Skeletal muscle tissue (tissue), 4 donors: ENCODE data around the gene ZNF133. TPM values are rescaled to one million over a fixed set of nuclear protein-coding genes. Genes with fewer than 3 reads are reported as not detected.
"Not testable (repeated sequence)": the region's sequence is repeated elsewhere in the genome, so short reads cannot be mapped to it uniquely, and the experiment has no call there.

ENCODE experiments used
- H3K27ac ChIP-seq: one replicate; pipeline ENCODE4 v1.7.0; 2013; ENCODE audit warnings: mild to moderate bottlenecking, low read depth, low read length, inconsistent platforms
- H3K27me3 ChIP-seq, 3 donors: one replicate each; pipeline ENCODE4 v1.7.0; 2013; ENCODE audit warnings: low read length in 3 of 3; ENCODE audit not compliant: control insufficient read depth in 3 of 3, insufficient read depth in 3 of 3
- H3K36me3 ChIP-seq, 3 donors: one replicate each; pipeline ENCODE4 v1.7.0; 2013; ENCODE audit warnings: low read length in 3 of 3; ENCODE audit not compliant: control insufficient read depth in 3 of 3, insufficient read depth in 3 of 3
- H3K4me1 ChIP-seq, 3 donors: one replicate each; pipeline ENCODE4 v1.7.0; 2013; ENCODE audit warnings: low read length in 3 of 3, mild to moderate bottlenecking in 3 of 3; ENCODE audit not compliant: control insufficient read depth in 3 of 3, insufficient read depth in 3 of 3
- H3K4me3 ChIP-seq, 3 donors: one replicate each; pipeline ENCODE4 v1.7.0; 2013; ENCODE audit warnings: low read length in 3 of 3
- H3K9ac ChIP-seq, 3 donors: one replicate each; pipeline ENCODE4 v1.7.0; 2013; ENCODE audit warnings: low read length in 3 of 3, mild to moderate bottlenecking in 3 of 3, moderate library complexity in 2 of 3, low read depth in 1 of 3
- H3K9me3 ChIP-seq, 3 donors: one replicate each; pipeline ENCODE4 v1.7.0; 2013; ENCODE audit warnings: low read length in 3 of 3; ENCODE audit not compliant: control insufficient read depth in 3 of 3
- total RNA-seq: library from RNA; depleted of rRNA; stranded (reverse); fragments of >200 nt; gene quantifications from one replicate; pipeline ENCODE4 v1.2.3, GENCODE V29; 2014
- donor health status: Osteomylitis.

The ZNF133 gene
- total RNA-seq, 1 donor from 2014 or later: 16.7 TPM

DNA sequence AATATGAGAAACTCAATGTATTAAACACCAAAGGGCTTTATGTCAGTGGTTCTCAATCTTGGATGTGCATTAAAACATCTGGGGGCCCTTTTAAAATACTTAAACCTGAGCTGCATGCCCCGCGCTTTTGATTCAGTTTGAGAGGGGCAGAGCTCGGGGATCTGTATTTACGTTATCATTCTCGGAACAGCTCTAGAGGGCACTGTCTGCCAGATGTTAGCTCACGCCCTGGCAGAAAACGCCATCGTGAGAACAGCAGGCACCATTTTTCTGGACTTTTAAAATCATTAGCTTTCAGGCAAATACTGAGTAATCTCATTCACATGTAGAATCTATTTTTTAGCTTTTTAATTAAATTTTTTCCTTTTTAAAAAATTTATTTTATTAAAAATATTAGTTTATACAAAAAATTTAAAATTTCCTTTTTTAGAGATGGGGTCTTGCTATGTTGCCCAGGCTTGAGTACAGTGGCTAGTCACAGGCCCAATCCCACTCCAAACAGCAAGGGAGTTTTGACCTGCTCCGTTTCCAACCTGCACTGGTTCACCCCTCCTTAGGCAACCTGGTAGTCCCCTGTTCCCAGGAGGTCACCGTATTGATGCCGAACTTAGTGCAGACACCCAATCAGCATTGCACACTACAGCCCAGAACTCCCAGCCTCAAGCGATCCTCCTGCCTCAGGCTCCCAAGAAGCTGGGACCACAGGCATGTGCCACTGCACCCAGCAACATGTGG is 30.0 kb upstream of the ZNF133 start:
- H3K27me3 ChIP-seq: no peaks in the 10 kb centered on the region

DNA sequence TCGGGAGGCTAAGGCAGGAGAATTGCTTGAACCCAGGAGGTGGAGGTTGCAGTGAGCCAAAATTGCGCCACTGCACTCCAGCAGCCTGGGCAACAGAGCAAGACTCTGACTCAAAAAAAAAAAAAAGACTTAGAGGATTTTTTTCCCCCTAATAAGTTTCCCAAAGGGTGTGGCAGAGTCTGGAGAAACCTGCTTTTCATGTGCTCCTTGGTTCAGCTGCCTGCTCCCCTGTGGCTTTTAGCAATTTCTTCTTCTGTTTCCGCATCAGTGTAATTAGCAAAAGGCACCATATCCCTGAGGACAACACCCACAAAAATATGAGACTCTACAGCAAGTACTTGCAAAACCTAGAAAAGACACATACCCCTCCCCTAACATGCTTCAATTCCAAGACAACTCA is 28.6 kb upstream of the ZNF133 start:
- no peaks in the 10 kb centered on the region for H3K36me3 ChIP-seq
- H3K9me3 ChIP-seq: no peaks in the 10 kb centered on the region
- peaks cover 0 to 2% (median 0%) of the 10 kb centered on the region in 3 donors for H3K4me1 ChIP-seq
- no peaks in the 10 kb centered on the region for H3K27me3 ChIP-seq
- no peak overlapping the region for H3K27ac ChIP-seq
- H3K9ac ChIP-seq: no peak overlapping the region
- H3K4me3 ChIP-seq: no peak overlapping the region

More for the DNA sequence above, 30.0 kb upstream of the ZNF133 start:
- no peaks in the 10 kb centered on the region for H3K9me3 ChIP-seq
- H3K27ac ChIP-seq: no peak overlapping the region
- no peak overlapping the region for H3K4me3 ChIP-seq
- no peak overlapping the region for H3K9ac ChIP-seq
- H3K4me1 ChIP-seq: peaks cover 0 to 2% (median 0%) of the 10 kb centered on the region in 3 donors
- H3K36me3 ChIP-seq: no peaks in the 10 kb centered on the region

DNA sequence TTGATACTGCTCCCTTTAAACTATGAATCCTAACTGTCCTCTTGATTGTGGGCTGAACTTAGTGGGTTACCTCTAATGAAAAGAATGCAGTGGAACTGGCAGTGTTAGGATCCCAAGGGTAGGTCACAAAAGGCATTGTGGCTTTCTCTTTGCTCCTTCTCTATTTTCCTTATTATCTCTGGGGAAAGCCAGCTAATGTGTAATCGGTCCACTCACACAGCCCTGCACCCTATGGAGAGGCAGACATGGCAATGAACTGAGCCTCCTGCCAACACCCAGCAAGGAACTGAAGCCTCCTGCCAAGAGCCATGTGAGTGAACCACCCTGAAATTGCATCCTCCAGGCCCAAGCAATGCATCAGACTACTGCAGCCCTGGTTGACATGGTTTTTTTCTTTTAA is 24.6 kb upstream of the ZNF133 start:
- Histone ChIP-seq H3K4me1 (no peaks in the 10 kb centered on the region), H3K27me3 (peaks cover 7 to 13% (median 11%) of the 10 kb centered on the region in 3 donors), H3K27ac (no peak overlapping the region), H3K4me3 (no peak overlapping the region), H3K9me3 (no peaks in the 10 kb centered on the region), H3K9ac (no peak overlapping the region), H3K36me3 (no peaks in the 10 kb centered on the region)

DNA sequence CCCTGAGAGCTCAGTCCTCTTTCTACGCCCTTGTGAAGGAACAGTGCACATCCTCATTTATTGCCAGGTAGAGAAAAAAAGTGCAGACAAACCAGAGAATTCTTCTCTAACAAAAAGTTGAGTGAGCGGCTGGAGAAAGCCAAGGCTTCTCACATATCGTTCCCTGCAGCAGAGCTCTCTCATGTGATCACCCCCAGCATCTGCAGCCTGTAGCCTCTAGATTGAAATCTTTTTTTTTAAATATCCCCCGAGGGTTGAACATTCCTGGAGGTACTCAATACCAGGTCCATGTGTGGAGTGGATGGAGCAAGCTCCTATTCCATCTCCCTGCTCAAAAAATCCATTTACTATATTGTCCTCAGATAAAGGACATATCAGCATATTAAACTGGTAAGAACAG is 22.9 kb upstream of the ZNF133 start:
- Histone ChIP-seq H3K27ac (no peak overlapping the region), H3K36me3 (no peaks in the 10 kb centered on the region), H3K9me3 (no peaks in the 10 kb centered on the region), H3K4me3 (no peak overlapping the region), H3K27me3 (peaks cover 7 to 14% (median 11%) of the 10 kb centered on the region in 3 donors), H3K4me1 (no peaks in the 10 kb centered on the region), H3K9ac (no peak overlapping the region)

DNA sequence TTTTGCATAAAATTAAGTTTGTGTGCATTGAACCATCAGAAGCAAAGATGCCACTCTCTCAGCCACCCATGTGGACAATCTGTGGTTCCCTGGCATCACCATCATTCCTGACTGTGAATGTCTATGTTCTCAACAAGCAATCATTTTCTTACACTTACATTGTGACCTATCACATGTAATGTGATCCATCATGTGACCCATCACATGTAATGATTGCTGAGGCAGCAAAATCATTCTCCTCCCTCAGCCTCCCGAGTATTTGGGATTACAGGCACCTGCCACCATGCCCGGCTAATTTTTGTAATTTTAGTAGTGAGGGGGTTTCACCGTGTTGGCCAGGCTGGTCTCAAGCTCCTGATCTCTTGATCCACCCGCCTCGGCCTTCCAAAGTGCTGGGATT is 22.0 kb upstream of the ZNF133 start:
- H3K4me1 ChIP-seq: no peaks in the 10 kb centered on the region
- peaks cover 7 to 14% (median 11%) of the 10 kb centered on the region in 3 donors for H3K27me3 ChIP-seq
- H3K4me3 ChIP-seq: no peak overlapping the region
- H3K9ac ChIP-seq: no peak overlapping the region
- no peaks in the 10 kb centered on the region for H3K36me3 ChIP-seq
- H3K9me3 ChIP-seq: no peaks in the 10 kb centered on the region
- H3K27ac ChIP-seq: no peak overlapping the region

DNA sequence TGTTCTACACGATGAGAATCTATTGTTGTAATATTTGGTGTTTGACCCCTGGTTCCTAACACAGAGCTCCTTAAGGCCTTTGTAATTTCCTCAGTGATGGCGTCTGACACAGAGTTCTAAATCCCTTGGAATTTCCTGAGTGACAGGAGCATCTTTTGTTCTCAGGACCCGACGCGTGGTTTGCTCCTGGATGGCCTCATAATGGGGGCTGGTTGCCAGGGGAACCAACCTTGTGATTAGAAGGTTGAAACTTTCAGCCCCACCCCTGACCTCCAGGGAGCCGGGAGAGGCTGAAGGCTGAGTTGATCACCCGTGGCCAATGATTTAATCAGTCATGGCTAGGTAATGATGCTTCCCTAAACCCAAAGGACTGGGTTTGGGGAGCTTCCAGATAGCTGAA is 20.5 kb upstream of the ZNF133 start:
- no peaks in the 10 kb centered on the region for H3K9me3 ChIP-seq
- H3K27me3 ChIP-seq: peaks cover 7 to 14% (median 11%) of the 10 kb centered on the region in 3 donors
- no peak overlapping the region for H3K9ac ChIP-seq
- no peaks in the 10 kb centered on the region for H3K4me1 ChIP-seq
- no peak overlapping the region for H3K27ac ChIP-seq
- no peak overlapping the region for H3K4me3 ChIP-seq
- H3K36me3 ChIP-seq: no peaks in the 10 kb centered on the region

DNA sequence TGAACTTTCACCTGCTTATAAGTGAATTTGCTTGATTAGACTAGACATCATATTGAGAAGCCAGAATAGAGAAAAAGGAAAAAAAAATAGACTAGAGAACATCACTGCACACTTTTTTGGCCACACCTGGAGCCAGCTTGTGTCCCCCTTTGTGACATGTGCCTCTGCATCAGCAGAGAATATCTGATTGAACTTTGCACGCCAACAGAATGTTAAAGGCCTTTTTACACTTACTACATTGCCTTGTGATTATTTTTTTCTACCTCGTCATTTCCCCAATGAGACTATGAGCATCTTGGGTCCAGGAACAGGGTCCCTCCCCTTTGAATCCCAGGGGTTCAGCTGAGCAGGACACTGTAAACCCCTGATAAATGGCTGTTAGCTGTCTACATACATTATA is 17.2 kb upstream of the ZNF133 start:
- no peaks in the 10 kb centered on the region for H3K4me1 ChIP-seq
- no peak overlapping the region for H3K9ac ChIP-seq
- no peaks in the 10 kb centered on the region for H3K36me3 ChIP-seq
- no peak overlapping the region for H3K4me3 ChIP-seq
- H3K27ac ChIP-seq: no peak overlapping the region
- H3K9me3 ChIP-seq: no peaks in the 10 kb centered on the region
- H3K27me3 ChIP-seq: peaks cover 7 to 14% (median 11%) of the 10 kb centered on the region in 3 donors

DNA sequence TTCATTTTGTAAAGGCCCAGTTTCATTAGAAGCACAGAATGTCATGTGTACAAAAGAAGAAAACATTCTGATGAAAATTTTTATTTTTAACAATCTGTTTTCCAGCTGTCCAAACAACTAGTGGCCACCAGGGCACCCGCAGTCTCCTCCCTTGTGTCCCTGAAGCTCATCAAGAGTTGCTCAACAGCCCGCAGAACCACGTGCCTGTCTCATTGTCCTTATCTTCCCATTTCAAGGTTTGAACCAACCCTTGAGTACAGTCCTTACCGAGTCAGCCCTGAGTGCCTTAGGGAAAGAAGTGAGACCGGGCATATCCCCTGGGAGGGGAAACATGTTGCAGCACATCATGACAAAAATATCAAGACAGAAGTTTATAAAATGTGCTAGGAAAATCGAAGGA is 15.9 kb upstream of the ZNF133 start:
- no peaks in the 10 kb centered on the region for H3K9me3 ChIP-seq
- no peak overlapping the region for H3K27ac ChIP-seq
- H3K4me1 ChIP-seq: no peaks in the 10 kb centered on the region
- no peak overlapping the region for H3K4me3 ChIP-seq
- H3K9ac ChIP-seq: no peak overlapping the region
- peaks cover 6 to 14% (median 10%) of the 10 kb centered on the region in 3 donors for H3K27me3 ChIP-seq
- no peaks in the 10 kb centered on the region for H3K36me3 ChIP-seq

DNA sequence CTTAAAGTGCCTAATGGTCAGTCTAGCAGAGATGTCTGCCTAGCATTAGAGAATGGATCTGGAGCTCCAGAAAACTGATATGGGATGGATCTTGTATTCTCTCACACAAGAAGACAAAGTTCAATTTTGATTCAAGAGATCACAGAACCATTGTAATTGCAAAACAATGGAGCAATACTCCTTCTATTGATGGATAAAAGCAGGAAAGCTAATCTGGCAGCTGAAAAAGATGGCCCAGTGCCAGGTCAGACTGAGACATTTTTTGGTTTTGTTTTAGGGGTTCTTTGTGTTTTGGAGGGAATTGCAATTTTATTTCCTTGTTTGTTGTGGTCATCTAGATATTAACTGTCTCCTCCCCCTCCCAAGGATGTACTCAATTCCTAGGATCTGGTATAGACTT is 14.6 kb upstream of the ZNF133 start:
- H3K4me1 ChIP-seq: no peaks in the 10 kb centered on the region
- no peak overlapping the region for H3K4me3 ChIP-seq
- no peak overlapping the region for H3K9ac ChIP-seq
- no peaks in the 10 kb centered on the region for H3K9me3 ChIP-seq
- H3K36me3 ChIP-seq: no peaks in the 10 kb centered on the region
- H3K27ac ChIP-seq: no peak overlapping the region
- peaks cover 0 to under 1% (median 0%) of the 10 kb centered on the region in 3 donors for H3K27me3 ChIP-seq

DNA sequence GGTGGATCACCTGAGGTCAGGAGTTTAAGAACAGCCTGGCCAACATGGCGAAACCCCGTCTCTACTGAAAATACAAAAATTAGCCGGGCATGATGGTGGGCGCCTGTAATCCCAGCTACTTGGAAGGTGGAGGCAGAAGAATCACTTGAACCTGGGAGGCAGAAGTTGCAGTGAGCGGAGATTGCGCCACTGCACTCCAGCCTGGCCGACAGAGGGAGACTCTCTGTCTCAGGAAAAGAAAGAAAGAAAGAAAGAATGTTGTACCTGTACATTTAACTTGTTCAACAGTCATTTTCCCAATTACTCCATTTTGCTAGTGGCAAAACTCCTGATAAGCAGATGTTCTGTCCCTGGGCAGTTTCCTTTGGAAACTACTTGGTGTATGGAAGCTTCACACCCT is 12.4 kb upstream of the ZNF133 start:
- not testable (repeated sequence) for H3K9ac ChIP-seq, H3K27ac ChIP-seq, H3K36me3 ChIP-seq, H3K4me1 ChIP-seq, H3K4me3 ChIP-seq, H3K9me3 ChIP-seq
- peaks cover 8 to 14% (median 12%) of the 10 kb centered on the region in 3 donors for H3K27me3 ChIP-seq
